Neural cell (in vitro differentiated cells): Measurements from ENCODE around the gene MED29.

Experiments
- EP300 ChIP-seq: fragments of 450-650 bp; conservative IDR thresholded peaks from 2 replicates; pipeline ENCODE4 v1.6.1; 2014; ENCODE audit warnings: antibody characterized with exemption, mild to moderate bottlenecking, moderate library complexity; ENCODE audit not compliant: poor library complexity, severe bottlenecking
- EZH2 ChIP-seq: fragments of 200-600, 300-800 bp; shearing (Covaris generic), sonication (generic); IDR thresholded peaks from 2 replicates; pipeline ENCODE4 v1.6.1; 2014; ENCODE audit warnings: antibody characterized with exemption, low read length, borderline replicate concordance, mild to moderate bottlenecking; ENCODE audit not compliant: insufficient read depth, poor library complexity, severe bottlenecking
- MXI1 ChIP-seq: fragments of 450-650 bp; conservative IDR thresholded peaks from 2 replicates; pipeline ENCODE4 v1.6.1; 2014; ENCODE audit warnings: antibody characterized with exemption, mild to moderate bottlenecking; ENCODE audit not compliant: poor library complexity, severe bottlenecking
- POLR2AphosphoS5 ChIP-seq: IDR thresholded peaks from 2 replicates; pipeline ENCODE4 v1.6.1; 2012
- TAF1 ChIP-seq: IDR thresholded peaks from 2 replicates; pipeline ENCODE4 v1.6.1; 2012; ENCODE audit warnings: low read depth
- TF ChIP-seq, protein P1 (sequence below): fragments of 450-650 bp; IDR thresholded peaks from 2 replicates; pipeline ENCODE4 v1.5.1; 2014; ENCODE audit warnings: antibody characterized with exemption, mild to moderate bottlenecking, moderate library complexity; ENCODE audit not compliant: poor library complexity, severe bottlenecking
- TF ChIP-seq, protein P2 (sequence below): IDR thresholded peaks from 2 replicates; pipeline ENCODE4 v1.6.1; 2012; ENCODE audit warnings: borderline replicate concordance

DNA sequence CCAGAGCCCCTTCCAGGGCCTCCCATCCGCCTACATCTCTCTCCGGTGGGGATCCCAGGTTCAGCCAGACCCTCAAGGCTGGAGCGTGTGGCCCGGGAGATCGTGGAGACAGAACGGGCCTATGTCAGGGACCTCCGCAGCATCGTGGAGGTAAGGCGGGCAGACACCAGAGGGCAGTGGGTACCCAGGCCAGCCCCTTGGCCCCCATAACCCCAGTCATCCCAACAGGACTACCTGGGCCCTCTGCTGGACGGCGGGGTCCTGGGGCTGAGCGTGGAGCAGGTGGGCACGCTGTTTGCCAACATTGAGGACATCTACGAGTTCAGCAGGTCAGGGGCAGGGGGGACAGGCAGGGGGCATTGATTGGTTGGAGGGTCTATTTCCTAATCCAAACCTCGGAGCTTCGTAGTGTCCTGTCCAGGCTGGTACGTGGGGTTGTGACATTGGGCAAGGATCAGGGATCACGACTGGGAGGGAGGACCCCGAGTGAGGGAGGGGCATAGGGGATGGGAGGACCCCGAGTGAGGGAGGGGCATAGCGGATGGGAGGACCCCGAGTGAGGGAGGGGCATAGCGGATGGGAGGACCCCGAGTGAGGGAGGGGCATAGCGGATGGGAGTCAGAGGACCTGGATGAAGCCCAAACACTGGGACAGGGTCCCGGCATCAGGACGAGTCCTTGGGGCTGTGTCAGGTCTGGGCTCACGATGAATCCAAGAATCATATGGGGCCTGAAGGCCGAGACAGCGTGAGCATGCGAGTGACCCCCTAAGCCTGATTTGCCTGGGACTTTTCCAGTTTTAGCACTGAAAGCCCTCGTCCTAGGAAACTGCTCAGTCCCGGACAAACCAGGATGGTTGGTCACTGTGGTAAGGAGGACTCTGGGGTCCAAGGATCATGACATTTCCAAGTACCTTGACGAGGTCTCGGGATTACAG lies 24.2 kb downstream of the MED29 start:
- TF ChIP-seq, protein P1, sequence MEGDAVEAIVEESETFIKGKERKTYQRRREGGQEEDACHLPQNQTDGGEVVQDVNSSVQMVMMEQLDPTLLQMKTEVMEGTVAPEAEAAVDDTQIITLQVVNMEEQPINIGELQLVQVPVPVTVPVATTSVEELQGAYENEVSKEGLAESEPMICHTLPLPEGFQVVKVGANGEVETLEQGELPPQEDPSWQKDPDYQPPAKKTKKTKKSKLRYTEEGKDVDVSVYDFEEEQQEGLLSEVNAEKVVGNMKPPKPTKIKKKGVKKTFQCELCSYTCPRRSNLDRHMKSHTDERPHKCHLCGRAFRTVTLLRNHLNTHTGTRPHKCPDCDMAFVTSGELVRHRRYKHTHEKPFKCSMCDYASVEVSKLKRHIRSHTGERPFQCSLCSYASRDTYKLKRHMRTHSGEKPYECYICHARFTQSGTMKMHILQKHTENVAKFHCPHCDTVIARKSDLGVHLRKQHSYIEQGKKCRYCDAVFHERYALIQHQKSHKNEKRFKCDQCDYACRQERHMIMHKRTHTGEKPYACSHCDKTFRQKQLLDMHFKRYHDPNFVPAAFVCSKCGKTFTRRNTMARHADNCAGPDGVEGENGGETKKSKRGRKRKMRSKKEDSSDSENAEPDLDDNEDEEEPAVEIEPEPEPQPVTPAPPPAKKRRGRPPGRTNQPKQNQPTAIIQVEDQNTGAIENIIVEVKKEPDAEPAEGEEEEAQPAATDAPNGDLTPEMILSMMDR, result no peak
- TF ChIP-seq EZH2 (no peak), MXI1 (no peak), TAF1 (no peak), EP300 (no peak), POLR2AphosphoS5 (no peak)
- TF ChIP-seq, protein P2, sequence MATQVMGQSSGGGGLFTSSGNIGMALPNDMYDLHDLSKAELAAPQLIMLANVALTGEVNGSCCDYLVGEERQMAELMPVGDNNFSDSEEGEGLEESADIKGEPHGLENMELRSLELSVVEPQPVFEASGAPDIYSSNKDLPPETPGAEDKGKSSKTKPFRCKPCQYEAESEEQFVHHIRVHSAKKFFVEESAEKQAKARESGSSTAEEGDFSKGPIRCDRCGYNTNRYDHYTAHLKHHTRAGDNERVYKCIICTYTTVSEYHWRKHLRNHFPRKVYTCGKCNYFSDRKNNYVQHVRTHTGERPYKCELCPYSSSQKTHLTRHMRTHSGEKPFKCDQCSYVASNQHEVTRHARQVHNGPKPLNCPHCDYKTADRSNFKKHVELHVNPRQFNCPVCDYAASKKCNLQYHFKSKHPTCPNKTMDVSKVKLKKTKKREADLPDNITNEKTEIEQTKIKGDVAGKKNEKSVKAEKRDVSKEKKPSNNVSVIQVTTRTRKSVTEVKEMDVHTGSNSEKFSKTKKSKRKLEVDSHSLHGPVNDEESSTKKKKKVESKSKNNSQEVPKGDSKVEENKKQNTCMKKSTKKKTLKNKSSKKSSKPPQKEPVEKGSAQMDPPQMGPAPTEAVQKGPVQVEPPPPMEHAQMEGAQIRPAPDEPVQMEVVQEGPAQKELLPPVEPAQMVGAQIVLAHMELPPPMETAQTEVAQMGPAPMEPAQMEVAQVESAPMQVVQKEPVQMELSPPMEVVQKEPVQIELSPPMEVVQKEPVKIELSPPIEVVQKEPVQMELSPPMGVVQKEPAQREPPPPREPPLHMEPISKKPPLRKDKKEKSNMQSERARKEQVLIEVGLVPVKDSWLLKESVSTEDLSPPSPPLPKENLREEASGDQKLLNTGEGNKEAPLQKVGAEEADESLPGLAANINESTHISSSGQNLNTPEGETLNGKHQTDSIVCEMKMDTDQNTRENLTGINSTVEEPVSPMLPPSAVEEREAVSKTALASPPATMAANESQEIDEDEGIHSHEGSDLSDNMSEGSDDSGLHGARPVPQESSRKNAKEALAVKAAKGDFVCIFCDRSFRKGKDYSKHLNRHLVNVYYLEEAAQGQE, result no peak
